GM23248 (cell line): ENCODE measurements around the gene CTBP2. TPM values are rescaled to one million over a fixed set of nuclear protein-coding genes. Genes with fewer than 3 reads are reported as not detected.
A peak's percentile ranks its signal among the peaks of the same experiment; 100 is the strongest.

Experiments
- DNase-seq: peaks from one replicate; pipeline ENCODE4 v3.0.0-alpha.2; 2015
- H2AFZ ChIP-seq: fragments of 200-600 bp; sonication (generic); 2 replicates; pipeline ENCODE4 v1.6.1; 2016; ENCODE audit warnings: antibody characterized with exemption
- H3F3A ChIP-seq: fragments of 200-600 bp; sonication (generic); 2 replicates; pipeline ENCODE4 v1.6.1; 2016; ENCODE audit warnings: mild to moderate bottlenecking, antibody characterized with exemption, mixed run types; ENCODE audit not compliant: insufficient read depth
- H3K27ac ChIP-seq: fragments of 200-600 bp; sonication (generic); 2 replicates; pipeline ENCODE4 v1.5.1; 2016; ENCODE audit warnings: mild to moderate bottlenecking
- H3K27me3 ChIP-seq: fragments of 200-600 bp; sonication (generic); replicated peaks from 2 replicates; pipeline ENCODE4 v1.6.1; 2016; ENCODE audit warnings: mild to moderate bottlenecking; ENCODE audit not compliant: insufficient read depth
- H3K36me3 ChIP-seq: fragments of 200-600 bp; sonication (generic); 2 replicates; pipeline ENCODE4 v1.6.1; 2016; ENCODE audit warnings: low read depth, mild to moderate bottlenecking
- H3K4me1 ChIP-seq: fragments of 200-600 bp; sonication (generic); 2 replicates; pipeline ENCODE4 v1.6.1; 2016; ENCODE audit warnings: mild to moderate bottlenecking; ENCODE audit not compliant: insufficient read depth
- H3K4me2 ChIP-seq: fragments of 200-600 bp; sonication (generic); one replicate; pipeline ENCODE4 v1.6.1; 2016; ENCODE audit warnings: mild to moderate bottlenecking; ENCODE audit not compliant: unreplicated experiment
- H3K4me3 ChIP-seq: fragments of 200-600 bp; sonication (generic); 2 replicates; pipeline ENCODE4 v1.5.1; 2016; ENCODE audit warnings: mild to moderate bottlenecking
- H3K79me2 ChIP-seq: fragments of 200-600 bp; sonication (generic); 2 replicates; pipeline ENCODE4 v1.6.1; 2016; ENCODE audit warnings: mild to moderate bottlenecking; ENCODE audit not compliant: insufficient read depth
- H3K9ac ChIP-seq: fragments of 200-600 bp; sonication (generic); 2 replicates; pipeline ENCODE4 v1.6.1; 2016; ENCODE audit warnings: mild to moderate bottlenecking
- H3K9me2 ChIP-seq: fragments of 200-600 bp; sonication (generic); 2 replicates; pipeline ENCODE4 v1.6.1; 2016; ENCODE audit warnings: mixed run types, mild to moderate bottlenecking, moderate library complexity; ENCODE audit not compliant: insufficient read depth
- H3K9me3 ChIP-seq: fragments of 200-600 bp; sonication (generic); one replicate; pipeline ENCODE4 v1.6.1; 2017; ENCODE audit warnings: low read depth
- H4K20me1 ChIP-seq: fragments of 200-600 bp; sonication (generic); 2 replicates; pipeline ENCODE4 v1.6.0; 2016; ENCODE audit not compliant: insufficient read depth
- EZH2 ChIP-seq: fragments of 200-600 bp; sonication (generic); IDR thresholded peaks from 2 replicates; pipeline ENCODE4 v1.6.1; 2018; ENCODE audit warnings: antibody characterized with exemption, mild to moderate bottlenecking; ENCODE audit not compliant: insufficient read depth, poor library complexity, severe bottlenecking
- EZH2phosphoT487 ChIP-seq: fragments of 200-600 bp; sonication (generic); IDR thresholded peaks from 2 replicates; pipeline ENCODE4 v1.6.1; 2018; ENCODE audit warnings: antibody characterized with exemption, moderate library complexity, mild to moderate bottlenecking, low read depth; ENCODE audit not compliant: insufficient read depth
- WGBS, 2 experiments: methylation state at CpG; one replicate each; pipeline ENCODE4 v1.1.6; 2015 to 2017; ENCODE audit warnings: low lambda C conversion rate in 2 of 2, low coverage in 1 of 2; ENCODE audit errors: missing lambda C conversion rate in 2 of 2; 5-methylcytosine and 5-hydroxymethylcytosine counted together
- in situ Hi-C: fragments of 300-500 bp; cut with MboI; formaldehyde crosslinking; loops from 2 replicates; pipeline ENCODE4 v1.15.0; 2020
- polyA plus RNA-seq: library from polyadenylated mRNA; unstranded; fragments of >200 nt; fragmentation: Nextera tagmentation; extraction: Ambion mirVana; gene quantifications from 2 replicates; pipeline ENCODE4 v1.2.1, GENCODE V29; 2016
- total RNA-seq: library from RNA; depleted of rRNA; stranded (reverse); fragments of >200 nt; shearing (Covaris generic); gene quantifications from 2 replicates; pipeline ENCODE4 v1.2.3, GENCODE V29; 2014

CTBP2 gene
- total and polyA plus RNA-seq, 2 experiments from 2014 or later: 52.0 to 65.5 TPM

GRCh38 chr10:124952123-124952522 lies 208.2 kb downstream of the CTBP2 start:
- Histone ChIP-seq H3K4me2 (no peak overlapping the region), H3K27me3 (no peaks in the 10 kb centered on the region), H3K79me2 (peaks cover 100% of the 10 kb centered on the region), H4K20me1 (peaks cover 22% of the 10 kb centered on the region; the same call in 1 of the 2 replicates), H3F3A (no peaks in the 10 kb centered on the region), H3K36me3 (no peaks in the 10 kb centered on the region), H3K27ac (no peak overlapping the region), H3K4me1 (peaks cover 16% of the 10 kb centered on the region; the same call in 1 of the 2 replicates), H3K9me3 (no peaks in the 10 kb centered on the region), H3K9me2 (no peaks in the 10 kb centered on the region), H3K9ac (no peak overlapping the region), H2AFZ (no peak overlapping the region), H3K4me3 (no peak overlapping the region)
- WGBS, 2 experiments: 98% methylated on average over 6 of the region's 6 CpGs
- no peak for DNase-seq
- no peak for TF ChIP-seq EZH2phosphoT487
- in situ Hi-C loops: no loop called here

- Histone ChIP-seq H4K20me1 (peaks cover 15% of the 10 kb centered on the region; the same call in 1 of the 2 replicates), H3K27ac (no peak overlapping the region), H3K9ac (no peak overlapping the region), H3K36me3 (no peaks in the 10 kb centered on the region), H3K27me3 (no peaks in the 10 kb centered on the region), H3K4me3 (no peak overlapping the region), H3K4me1 (peaks cover 13% of the 10 kb centered on the region), H3F3A (peaks cover 22% of the 10 kb centered on the region; the same call in 1 of the 2 replicates), H3K4me2 (no peak overlapping the region), H3K9me2 (no peaks in the 10 kb centered on the region), H3K79me2 (peaks cover 96% of the 10 kb centered on the region), H3K9me3 (no peaks in the 10 kb centered on the region), H2AFZ (no peak overlapping the region)
- in situ Hi-C loops: no loop called here
- DNase-seq: peak; percentile 58
- WGBS, 2 experiments: 90 to 98% methylated on average over 5 of the region's 5 CpGs
- TF ChIP-seq EZH2phosphoT487 (no peak), EZH2 (no peak)
Measured at GRCh38 chr10:124949543-124949942, 210.8 kb downstream of the CTBP2 start.

- H3K36me3 ChIP-seq: no peaks in the 10 kb centered on the region
- H3K9me3 ChIP-seq: no peaks in the 10 kb centered on the region
- no peak for DNase-seq
- in situ Hi-C loops: no loop called here
- WGBS, 2 experiments: 96 to 98% methylated on average over 2 of the region's 2 CpGs
- peaks cover 40% of the 10 kb centered on the region for H3F3A ChIP-seq
- peaks cover 5% of the 10 kb centered on the region; the same call in 1 of the 2 replicates for H4K20me1 ChIP-seq
- no peak for TF ChIP-seq EZH2
- no peak for TF ChIP-seq EZH2phosphoT487
- H3K9ac ChIP-seq: no peak overlapping the region
- H3K79me2 ChIP-seq: peaks cover 89% of the 10 kb centered on the region
- H3K4me2 ChIP-seq: no peak overlapping the region
- H3K4me1 ChIP-seq: peaks cover 31% of the 10 kb centered on the region
- H2AFZ ChIP-seq: no peak overlapping the region
- no peak overlapping the region for H3K4me3 ChIP-seq
- H3K9me2 ChIP-seq: no peaks in the 10 kb centered on the region
- no peak overlapping the region for H3K27ac ChIP-seq
- H3K27me3 ChIP-seq: no peaks in the 10 kb centered on the region
Measured at GRCh38 chr10:124946945-124947344, 213.4 kb downstream of the CTBP2 start.

GRCh38 chr10:124944982-124945381 lies 215.4 kb downstream of the CTBP2 start:
- no peaks in the 10 kb centered on the region for H3K9me3 ChIP-seq
- peak overlapping the region; percentile 91 for H3K27ac ChIP-seq
- H3K27me3 ChIP-seq: no peaks in the 10 kb centered on the region
- no peaks in the 10 kb centered on the region for H3K36me3 ChIP-seq
- H3K4me3 ChIP-seq: peak overlapping the region; percentile 32
- in situ Hi-C loops: no loop called here
- TF ChIP-seq EZH2 (no peak), EZH2phosphoT487 (no peak)
- peak overlapping the region; percentile 70 for H3K4me2 ChIP-seq
- WGBS, 2 experiments: 30 to 41% methylated on average over 2 of the region's 2 CpGs
- peak overlapping the region; percentile 75 for H3K9ac ChIP-seq
- DNase-seq: peak; percentile 79
- H3K9me2 ChIP-seq: no peaks in the 10 kb centered on the region
- H4K20me1 ChIP-seq: peaks cover 13% of the 10 kb centered on the region; the same call in 1 of the 2 replicates
- H3K79me2 ChIP-seq: peaks cover 89% of the 10 kb centered on the region
- peaks cover 43% of the 10 kb centered on the region for H3F3A ChIP-seq
- H2AFZ ChIP-seq: no peak overlapping the region
- H3K4me1 ChIP-seq: peaks cover 31% of the 10 kb centered on the region
